Fibroblast of lung (primary cell): ENCODE results near the gene PIGA.

Source experiments
- CTCF ChIP-seq, 2 donors: IDR thresholded peaks in 1 of 2; conservative IDR thresholded peaks in 1 of 2; 1 replicate in 1 of 2; 2 replicates in 1 of 2; pipeline ENCODE4 v1.5.1; 2011 to 2012; ENCODE audit warnings: low read length in 2 of 2, control low read depth in 1 of 2, inconsistent platforms in 1 of 2, low read depth in 1 of 2, mild to moderate bottlenecking in 1 of 2
- EZH2 ChIP-seq: IDR thresholded peaks from 2 replicates; pipeline ENCODE4 v1.5.1; 2012; ENCODE audit warnings: low read length, control low read depth, mild to moderate bottlenecking; ENCODE audit errors: missing control alignments

- TF ChIP-seq CTCF (conservative IDR thresholded peaks at IDR 0.05 in 1 of 2, IDR thresholded peaks at IDR 0.05 in 1 of 2; ENCODE audit: low read depth in 1 of 2, low read length in 2 of 2) (no peak), EZH2 (no peak)
Measured at GRCh38 chrX:15343075-15343476, 7.8 kb upstream of the PIGA start.
